ENCODE data around the gene SPDEF.

The SPDEF gene

GRCh38 chr6:34559651-34560365 lies 3.7 kb upstream of the SPDEF start:
- Histone ChIP-seq H3K36me3 (ENCODE audit: insufficient read depth) (no peaks in the 10 kb centered on the region), H2AFZ (ENCODE audit: low read depth) (no peak overlapping the region), H3K4me2 (no peak overlapping the region), H3K27me3 (ENCODE audit: insufficient read depth, low read depth) (no peaks in the 10 kb centered on the region), H3K4me1 (ENCODE audit: low read depth, poor library complexity, severe bottlenecking) (no peaks in the 10 kb centered on the region), H3K9ac (no peak overlapping the region), H3K27ac (no peak overlapping the region), H3K4me3 (IDR thresholded peaks at IDR 0.05; ENCODE audit: insufficient read depth, low read depth, low read length) (no peak overlapping the region), H3K79me2 (ENCODE audit: insufficient read depth, low read depth) (no peaks in the 10 kb centered on the region), H4K20me1 (ENCODE audit: insufficient read depth) (no peaks in the 10 kb centered on the region)
- no peak for TF ChIP-seq CTCF (conservative IDR thresholded peaks at IDR 0.05; ENCODE audit: low read depth, low read length)

- Histone ChIP-seq H3K79me2 (ENCODE audit: insufficient read depth, low read depth) (no peaks in the 10 kb centered on the region), H3K27me3 (ENCODE audit: insufficient read depth, low read depth) (no peaks in the 10 kb centered on the region), H3K9ac (no peak overlapping the region), H3K4me2 (no peak overlapping the region), H4K20me1 (ENCODE audit: insufficient read depth) (no peaks in the 10 kb centered on the region), H3K27ac (no peak overlapping the region), H2AFZ (ENCODE audit: low read depth) (no peak overlapping the region), H3K4me1 (ENCODE audit: low read depth, poor library complexity, severe bottlenecking) (no peaks in the 10 kb centered on the region), H3K36me3 (ENCODE audit: insufficient read depth) (no peaks in the 10 kb centered on the region), H3K4me3 (IDR thresholded peaks at IDR 0.05; ENCODE audit: insufficient read depth, low read depth, low read length) (no peak overlapping the region)
- no peak for TF ChIP-seq CTCF (conservative IDR thresholded peaks at IDR 0.05; ENCODE audit: low read depth, low read length)
Measured at GRCh38 chr6:34558172-34558714, 2.1 kb upstream of the SPDEF start.

GRCh38 chr6:34557228-34557627 lies 1.1 kb upstream of the SPDEF start:
- Histone ChIP-seq H3K4me3 (IDR thresholded peaks at IDR 0.05; ENCODE audit: insufficient read depth, low read depth, low read length) (no peak overlapping the region), H3K27me3 (ENCODE audit: insufficient read depth, low read depth) (no peaks in the 10 kb centered on the region), H4K20me1 (ENCODE audit: insufficient read depth) (no peaks in the 10 kb centered on the region), H3K4me1 (ENCODE audit: low read depth, poor library complexity, severe bottlenecking) (no peaks in the 10 kb centered on the region), H2AFZ (ENCODE audit: low read depth) (no peak overlapping the region), H3K4me2 (no peak overlapping the region), H3K27ac (no peak overlapping the region), H3K9ac (no peak overlapping the region), H3K79me2 (ENCODE audit: insufficient read depth, low read depth) (no peaks in the 10 kb centered on the region), H3K36me3 (ENCODE audit: insufficient read depth) (no peaks in the 10 kb centered on the region)
- no peak for TF ChIP-seq CTCF (conservative IDR thresholded peaks at IDR 0.05; ENCODE audit: low read depth, low read length)

- Histone ChIP-seq H3K27ac (no peak overlapping the region), H3K36me3 (ENCODE audit: insufficient read depth) (no peaks in the 10 kb centered on the region), H3K4me3 (IDR thresholded peaks at IDR 0.05; ENCODE audit: insufficient read depth, low read depth, low read length) (no peak overlapping the region), H4K20me1 (ENCODE audit: insufficient read depth) (no peaks in the 10 kb centered on the region), H3K27me3 (ENCODE audit: insufficient read depth, low read depth) (no peaks in the 10 kb centered on the region), H3K79me2 (ENCODE audit: insufficient read depth, low read depth) (no peaks in the 10 kb centered on the region), H3K4me2 (no peak overlapping the region), H3K4me1 (ENCODE audit: low read depth, poor library complexity, severe bottlenecking) (no peaks in the 10 kb centered on the region), H3K9ac (no peak overlapping the region), H2AFZ (ENCODE audit: low read depth) (no peak overlapping the region)
- TF ChIP-seq CTCF (conservative IDR thresholded peaks at IDR 0.05; ENCODE audit: low read depth, low read length): no peak
Measured at GRCh38 chr6:34556493-34556892, 364 bp upstream of the SPDEF start.

All from KMS-11 (cell line).